GM18511 (cell line): ENCODE data around the gene MAG.

Experiments
- ATAC-seq: cut with Tn5 transposase; IDR thresholded peaks from one replicate; pipeline ENCODE4 v1.9.1; 2021; ENCODE audit warnings: mild to moderate bottlenecking, moderate library complexity; ENCODE audit not compliant: unreplicated experiment

The MAG gene

GRCh38 chr19:35315883-35316282 lies 23.9 kb downstream of the MAG start:
- ATAC-seq = no peak

- no peak for ATAC-seq
Observed at GRCh38 chr19:35316560-35316959, 24.6 kb downstream of the MAG start.

GRCh38 chr19:35317464-35318043 lies 25.6 kb downstream of the MAG start:
- no peak for ATAC-seq

GRCh38 chr19:35318679-35319448 lies 26.9 kb downstream of the MAG start:
- no peak for ATAC-seq

- ATAC-seq = no peak
Observed at GRCh38 chr19:35320065-35320713, 28.2 kb downstream of the MAG start.

GRCh38 chr19:35321291-35321690 lies 29.3 kb downstream of the MAG start:
- no peak for ATAC-seq

- ATAC-seq = no peak
Observed at GRCh38 chr19:35322014-35322413, 30.1 kb downstream of the MAG start.

- no peak for ATAC-seq
Observed at GRCh38 chr19:35327642-35328041, 35.7 kb downstream of the MAG start.

GRCh38 chr19:35328851-35329285 lies 36.9 kb downstream of the MAG start, which contains the start of gene CD22:
CD22 (plus strand) TSS chr19:35329187; CDS start chr19:35332041, 2,854 bp downstream.
- ATAC-seq = no peak

- ATAC-seq = no peak
Observed at GRCh38 chr19:35329323-35329722, 37.4 kb downstream of the MAG start.

- ATAC-seq = peak; percentile 57
Observed at GRCh38 chr19:35330475-35330874, 38.5 kb downstream of the MAG start.

GRCh38 chr19:35331551-35332214 lies 39.7 kb downstream of the MAG start:
- no peak for ATAC-seq

- ATAC-seq = no peak
Observed at GRCh38 chr19:35332817-35333216, 40.9 kb downstream of the MAG start.

GRCh38 chr19:35334144-35334753 lies 42.3 kb downstream of the MAG start:
- ATAC-seq = no peak

GRCh38 chr19:35336166-35336955 lies 44.4 kb downstream of the MAG start:
- no peak for ATAC-seq

GRCh38 chr19:35337097-35337983 lies 45.4 kb downstream of the MAG start:
- ATAC-seq = no peak

- no peak for ATAC-seq
Observed at GRCh38 chr19:35337984-35338296, 46.0 kb downstream of the MAG start.

- no peak for ATAC-seq
Observed at GRCh38 chr19:35340431-35340830, 48.5 kb downstream of the MAG start.

GRCh38 chr19:35341006-35341405 lies 49.0 kb downstream of the MAG start:
- ATAC-seq = no peak
